ENCODE results near the gene DISP3.

The DISP3 gene

GRCh38 chr1:11585389-11585788, 106.4 kb downstream of the DISP3 start:
- ChIA-PET CTCF (interaction anchor here (0.7 kb wide), 1 partner anchor 21 kb away, joined by 4 read pairs; no protein-coding TSS in a partner anchor), POLR2A (ENCODE audit: low non-redundant PET) (no interaction called here)
- no peak for TF ChIP-seq CTCF (conservative IDR thresholded peaks at IDR 0.05; ENCODE audit: low read depth)
- no peak for DNase-seq (ENCODE audit: low spot score)
- H3K27ac ChIP-seq: no peak overlapping the region
